Activated CD4-positive, alpha-beta T cell treated with anti-CD3 and anti-CD28 coated beads for 4 hours (primary cell): ENCODE results near the gene SHANK1.

Experiments
- DNase-seq, 2 donors: peaks; one replicate each; pipeline ENCODE4 v3.0.0-alpha.2; 2020

SHANK1 gene

DNA sequence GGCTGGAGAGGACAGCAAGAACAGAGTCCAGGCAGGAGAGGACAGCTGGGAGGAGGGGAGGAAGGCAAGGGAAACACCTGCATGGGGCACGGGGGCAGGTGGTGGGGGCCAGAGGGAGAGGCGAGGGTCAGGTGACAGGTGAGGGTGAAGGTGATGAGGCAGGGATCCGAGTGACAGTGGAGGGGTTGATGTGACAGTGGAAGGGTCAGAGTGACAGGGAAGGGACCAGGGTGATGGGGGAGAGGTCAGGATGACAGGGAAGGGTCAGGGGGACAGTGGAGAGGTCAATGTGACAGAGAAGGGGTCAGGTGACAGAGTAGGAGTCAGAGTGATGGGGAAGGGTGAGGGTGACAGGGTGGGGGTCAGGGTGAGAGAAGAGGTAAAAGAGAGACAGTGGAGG is 41.3 kb downstream of the SHANK1 start:
- DNase-seq, result no peak

GRCh38 chr19:50677636-50678035 is 42.0 kb downstream of the SHANK1 start:
- no peak for DNase-seq

DNA sequence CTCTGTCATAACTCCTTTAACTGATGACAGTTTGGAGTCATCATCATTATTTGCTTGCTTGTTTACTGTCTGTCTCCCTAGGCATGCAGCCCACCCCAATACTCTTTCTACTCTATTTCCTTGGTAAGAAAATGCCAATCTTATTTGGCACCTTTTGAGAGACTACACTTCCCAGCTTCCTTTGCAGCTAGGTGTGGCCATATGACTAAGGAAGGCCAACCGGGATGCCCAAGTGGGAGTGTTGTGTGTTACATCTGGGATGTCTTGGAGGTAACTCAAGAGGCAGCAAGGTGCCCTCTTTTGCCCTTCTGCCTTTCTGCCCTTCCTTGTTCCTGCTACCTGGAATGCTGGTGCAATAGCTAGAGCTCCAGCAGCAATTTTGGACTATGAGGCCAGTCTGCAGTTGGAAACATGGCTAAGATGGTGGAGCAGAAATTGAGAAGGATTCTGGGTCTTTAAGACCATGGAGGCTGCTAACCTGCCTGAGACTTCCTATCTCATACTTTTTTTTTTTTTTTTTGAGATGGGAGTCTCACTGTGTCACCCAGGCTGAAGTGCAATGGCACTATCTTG is 42.9 kb downstream of the SHANK1 start:
- no peak for DNase-seq

GRCh38 chr19:50673118-50673517 is 46.5 kb downstream of the SHANK1 start:
- no peak for DNase-seq

GRCh38 chr19:50670102-50670380 is 49.6 kb downstream of the SHANK1 start:
- DNase-seq, result no peak

DNA sequence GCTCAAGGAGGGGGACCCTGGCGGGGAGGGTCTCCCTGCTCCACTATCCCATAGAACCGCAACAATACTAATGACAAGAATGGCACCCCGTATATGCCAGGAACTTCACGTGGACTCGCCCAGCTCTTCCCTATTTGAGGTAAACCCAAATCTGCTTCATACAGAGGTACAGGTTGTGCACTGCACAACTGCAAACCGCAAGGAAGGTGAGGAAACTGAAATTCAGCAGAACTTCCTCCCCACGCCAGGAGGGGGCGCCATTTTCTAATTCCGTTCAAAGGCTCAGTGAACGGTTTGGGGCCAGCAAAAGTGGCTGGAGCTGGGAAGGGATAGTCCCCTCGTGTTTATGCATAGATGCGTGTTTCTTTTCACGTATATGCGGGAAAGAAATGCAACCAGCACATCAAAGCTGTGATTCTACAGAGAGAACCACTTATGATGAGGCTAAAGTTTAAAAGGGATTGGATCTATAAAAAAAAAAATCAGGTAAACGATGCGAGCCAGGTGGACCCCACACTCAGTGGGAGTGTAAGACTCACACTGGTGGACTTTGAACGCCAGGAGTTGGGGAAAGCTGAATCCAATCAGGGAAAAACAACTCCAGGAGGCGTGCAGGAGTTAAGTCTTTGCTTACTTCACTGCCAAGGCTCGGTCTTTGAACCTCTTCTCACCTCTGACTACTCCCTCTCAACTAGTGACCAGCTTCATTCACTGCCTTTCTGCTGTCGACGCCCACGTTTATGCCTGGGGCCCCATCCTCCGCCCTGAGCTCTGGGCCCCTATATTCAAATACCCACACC is 50.1 kb downstream of the SHANK1 start:
- DNase-seq, result peak; percentile 13 to 23

DNA sequence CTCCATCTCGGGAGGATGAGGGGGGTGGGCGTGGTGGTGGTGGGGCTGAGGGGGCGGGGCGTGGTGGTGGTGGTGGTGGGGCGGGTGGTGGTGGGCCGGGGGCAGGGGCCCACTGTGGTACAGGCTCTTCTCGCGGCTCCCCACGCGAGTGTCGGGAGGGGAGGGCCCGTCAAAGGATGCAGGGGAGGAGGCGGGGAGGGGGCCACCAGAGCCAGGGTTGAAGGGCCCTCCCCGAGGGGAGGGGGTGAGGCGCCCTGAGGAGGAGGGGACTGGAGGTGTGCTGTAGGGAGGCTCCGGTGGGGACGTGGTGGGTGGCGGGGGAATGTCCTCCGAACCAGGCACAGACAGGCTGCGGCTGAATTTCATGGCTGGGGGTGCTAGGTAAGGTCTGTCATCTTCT is 50.7 kb downstream of the SHANK1 start:
- DNase-seq, result no peak

DNA sequence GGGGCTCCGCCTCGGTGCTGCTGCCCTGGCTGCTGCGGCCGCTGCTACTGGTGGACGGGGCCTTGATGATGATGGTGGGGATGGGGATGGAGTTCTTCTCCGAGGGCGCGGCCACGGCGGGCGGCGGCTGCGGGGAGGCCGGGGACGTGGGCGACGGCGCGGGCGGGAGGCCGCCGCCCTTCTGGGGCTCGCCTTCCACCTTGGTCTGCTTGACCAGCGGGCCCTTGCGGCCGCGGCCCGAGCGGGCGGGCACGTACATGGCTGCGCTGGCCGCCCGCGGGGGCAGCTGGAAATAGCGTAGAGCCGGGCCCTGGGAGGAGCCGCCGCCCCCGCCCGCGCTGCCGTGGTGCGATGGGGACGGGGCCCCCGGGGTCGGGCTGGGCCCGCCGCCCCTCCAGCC is 51.2 kb downstream of the SHANK1 start:
- DNase-seq, result no peak

DNA sequence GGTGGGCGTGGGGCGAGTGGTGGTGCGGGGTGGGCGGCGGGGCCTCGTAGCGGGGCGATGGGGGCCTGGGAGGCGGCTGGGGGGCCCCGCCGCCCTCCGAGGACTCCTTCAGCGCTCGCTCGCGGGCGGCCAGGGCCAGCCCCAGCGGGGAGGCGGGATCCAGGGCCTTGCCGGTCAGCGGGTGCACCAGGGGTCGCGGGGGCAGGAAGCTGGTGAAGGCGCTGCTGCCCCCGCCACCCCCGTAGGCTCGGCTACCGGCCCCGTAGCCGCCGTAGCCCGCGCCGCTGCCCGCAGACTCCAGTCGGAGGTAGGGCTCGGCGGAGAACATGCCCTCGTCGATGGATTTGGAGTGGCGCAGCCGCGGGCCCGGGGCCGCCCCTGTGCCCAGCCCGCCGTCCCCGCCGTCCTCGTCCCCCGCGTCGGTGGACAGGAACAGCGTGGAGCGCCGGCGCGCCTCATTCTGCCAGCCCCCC is 51.8 kb downstream of the SHANK1 start:
- DNase-seq, result no peak

DNA sequence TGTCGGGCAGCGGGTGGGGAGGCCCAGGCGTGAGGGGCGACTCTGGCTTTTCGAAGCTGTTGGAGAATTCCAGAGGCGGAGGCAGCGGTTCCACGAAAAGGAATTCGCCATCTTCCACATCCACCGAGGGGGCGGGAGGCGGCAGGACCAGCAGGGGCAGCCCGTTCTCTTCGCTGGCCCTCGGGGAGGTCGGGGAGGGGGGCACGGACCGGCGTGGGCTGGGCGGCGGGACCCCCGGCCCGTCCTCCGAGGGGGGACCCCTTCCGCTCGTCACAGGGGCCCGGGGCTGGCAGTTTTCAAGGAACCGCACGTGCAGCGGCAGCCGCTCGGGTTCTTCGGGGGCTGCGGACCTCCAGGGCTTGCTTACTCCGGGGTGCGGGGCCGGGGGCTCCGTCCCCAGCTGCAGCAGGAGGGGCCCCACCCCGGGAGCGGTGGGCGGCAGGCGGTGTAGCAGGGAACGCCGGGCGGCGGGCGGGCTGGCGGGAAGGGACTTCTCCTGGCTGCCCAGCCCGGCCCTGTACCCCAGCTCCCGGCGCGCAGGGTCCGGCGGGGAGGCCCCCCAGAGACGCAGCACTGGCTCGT is 52.3 kb downstream of the SHANK1 start:
- no peak for DNase-seq

GRCh38 chr19:50666346-50667176 is 53.0 kb downstream of the SHANK1 start:
- DNase-seq, result no peak

- DNase-seq, result no peak
These were observed 55.4 kb downstream of the SHANK1 start for GRCh38 chr19:50664204-50664603.

GRCh38 chr19:50663482-50663790 is 56.2 kb downstream of the SHANK1 start:
- DNase-seq, result no peak

DNA sequence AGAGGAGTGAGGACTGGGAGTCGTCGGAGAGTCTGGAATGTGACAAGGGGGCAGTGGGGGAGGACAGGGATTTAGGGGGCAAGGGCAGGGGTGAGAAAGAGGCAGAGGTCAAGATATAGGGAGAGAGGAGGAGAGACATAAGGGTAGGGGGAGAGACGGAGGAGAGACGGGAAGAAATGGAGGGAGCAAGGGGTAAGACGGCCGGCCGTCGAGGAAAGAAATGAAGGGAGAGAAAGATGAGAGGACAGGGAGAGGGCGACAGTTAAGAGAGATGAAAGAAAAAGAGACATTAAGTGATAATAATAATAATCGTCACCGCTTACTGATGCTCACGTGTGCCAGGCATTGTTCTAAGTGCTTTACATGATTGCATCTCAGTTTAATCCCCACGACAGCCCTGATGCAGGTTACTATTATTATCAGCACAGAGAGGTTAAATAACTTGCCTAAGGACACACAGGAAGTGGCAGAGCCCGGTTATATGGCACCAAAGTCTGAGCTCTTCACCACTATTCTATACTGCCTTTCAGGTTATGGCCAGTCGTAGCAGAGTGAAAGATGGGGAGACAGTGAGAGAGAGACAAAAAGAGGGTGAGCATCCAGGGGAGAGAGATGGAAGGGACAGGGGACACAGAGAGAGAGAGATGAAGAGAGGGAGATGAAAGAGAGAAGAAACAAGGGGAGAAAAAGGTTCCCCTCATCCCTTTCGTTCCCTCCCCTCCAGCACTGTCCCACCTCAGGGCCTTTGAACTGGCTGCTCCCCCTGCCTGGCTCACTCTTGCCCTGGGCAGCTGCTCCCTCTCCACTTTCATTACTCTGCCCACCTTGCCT is 56.7 kb downstream of the SHANK1 start:
- no peak for DNase-seq

- DNase-seq, result no peak
These were observed 57.6 kb downstream of the SHANK1 start for GRCh38 chr19:50661766-50662650.

DNA sequence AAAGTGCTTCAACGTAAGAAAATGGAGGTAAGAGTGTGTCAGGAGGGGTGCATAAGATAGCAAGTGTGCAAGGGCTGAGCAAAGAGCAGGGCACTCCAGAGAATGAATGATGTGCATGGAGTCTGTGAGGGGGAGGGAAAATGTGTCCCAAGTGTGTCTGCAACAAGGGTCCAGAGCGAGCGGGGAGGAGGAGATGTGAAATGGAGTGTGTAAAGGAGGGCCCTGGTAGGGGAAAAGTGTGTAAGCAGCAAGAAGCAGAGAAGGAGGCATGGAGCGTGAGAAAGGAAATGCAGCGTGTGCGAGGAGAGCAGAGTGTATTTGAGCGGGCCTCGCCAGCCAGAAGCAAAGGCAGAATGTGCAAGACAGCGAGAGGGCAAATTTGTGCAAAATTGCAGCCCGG is 58.6 kb downstream of the SHANK1 start:
- DNase-seq, result no peak

DNA sequence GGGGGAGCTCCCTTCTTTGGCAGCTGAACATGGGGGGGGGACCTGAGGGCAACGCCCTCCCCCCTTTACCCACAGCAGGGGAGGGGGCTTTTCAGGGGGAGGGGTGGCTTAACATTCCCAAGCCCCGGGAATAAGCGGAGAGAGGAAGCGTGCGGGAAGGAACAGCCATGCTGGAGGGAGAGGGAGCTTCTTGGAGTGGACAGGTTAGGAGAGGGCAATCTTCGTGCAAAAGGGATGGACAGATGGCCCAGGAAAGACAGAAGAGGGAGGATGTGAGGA is 59.6 kb downstream of the SHANK1 start:
- DNase-seq, result no peak

- no peak for DNase-seq
These were observed 60.1 kb downstream of the SHANK1 start for GRCh38 chr19:50659318-50660087.

GRCh38 chr19:50658441-50659317 is 60.9 kb downstream of the SHANK1 start:
- DNase-seq, result peak; percentile 25 to 32
